Panc1 (cell line): ENCODE results near the gene LRRC73.

Experiments used
- CTCF ChIP-seq: fragments of 450-650 bp; IDR thresholded peaks from 2 replicates; pipeline ENCODE4 v1.5.1; 2017; ENCODE audit warnings: mild to moderate bottlenecking
- POLR2AphosphoS5 ChIP-seq: IDR thresholded peaks from 2 replicates; pipeline ENCODE4 v1.6.1; 2012; ENCODE audit warnings: mild to moderate bottlenecking, low read depth, low read length, moderate library complexity
- SIN3A ChIP-seq: IDR thresholded peaks from 2 replicates; pipeline ENCODE4 v1.6.1; 2012; ENCODE audit warnings: low read depth, mild to moderate bottlenecking, low read length, moderate library complexity, borderline replicate concordance; ENCODE audit not compliant: insufficient read depth
- TF ChIP-seq, protein P1 (sequence below), 2 experiments: IDR thresholded peaks; 2 replicates each; pipeline ENCODE4 v1.6.1; 2011 to 2012; ENCODE audit warnings: low read depth in 2 of 2, control low read depth in 1 of 2, low read length in 1 of 2, mild to moderate bottlenecking in 1 of 2, moderate library complexity in 1 of 2; ENCODE audit not compliant: insufficient read depth in 1 of 2

DNA sequence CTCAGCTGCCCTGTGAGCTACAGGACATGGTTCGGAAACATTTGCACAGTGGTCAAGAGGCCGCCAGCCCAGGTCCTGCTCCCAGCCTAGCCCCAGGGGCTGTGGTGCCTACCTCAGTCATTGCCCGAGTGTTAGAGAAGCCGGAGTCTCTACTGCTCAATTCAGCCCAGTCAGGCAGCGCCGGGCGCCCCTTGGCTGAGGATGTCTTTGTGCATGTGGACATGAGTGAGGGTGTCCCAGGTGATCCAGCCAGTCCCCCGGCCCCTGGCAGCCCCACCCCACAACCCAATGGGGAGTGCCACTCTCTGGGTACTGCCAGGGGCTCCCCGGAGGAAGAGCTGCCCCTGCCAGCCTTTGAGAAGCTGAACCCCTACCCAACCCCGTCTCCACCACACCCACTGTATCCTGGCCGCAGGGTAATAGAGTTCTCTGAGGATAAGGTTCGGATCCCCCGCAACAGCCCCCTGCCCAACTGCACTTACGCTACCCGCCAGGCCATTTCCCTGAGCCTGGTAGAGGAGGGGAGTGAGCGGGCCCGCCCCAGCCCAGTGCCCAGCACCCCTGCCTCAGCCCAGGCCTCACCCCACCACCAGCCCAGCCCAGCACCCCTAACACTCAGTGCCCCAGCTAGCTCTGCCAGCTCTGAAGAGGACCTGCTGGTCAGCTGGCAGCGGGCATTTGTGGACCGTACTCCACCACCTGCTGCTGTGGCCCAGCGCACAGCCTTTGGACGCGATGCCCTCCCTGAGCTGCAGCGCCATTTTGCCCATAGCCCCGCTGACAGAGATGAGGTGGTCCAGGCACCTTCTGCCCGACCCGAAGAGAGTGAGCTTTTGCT lies 5.2 kb downstream of the LRRC73 start:
- TF ChIP-seq CTCF (no peak), POLR2AphosphoS5 (no peak), SIN3A (no peak)
- TF ChIP-seq, protein P1, sequence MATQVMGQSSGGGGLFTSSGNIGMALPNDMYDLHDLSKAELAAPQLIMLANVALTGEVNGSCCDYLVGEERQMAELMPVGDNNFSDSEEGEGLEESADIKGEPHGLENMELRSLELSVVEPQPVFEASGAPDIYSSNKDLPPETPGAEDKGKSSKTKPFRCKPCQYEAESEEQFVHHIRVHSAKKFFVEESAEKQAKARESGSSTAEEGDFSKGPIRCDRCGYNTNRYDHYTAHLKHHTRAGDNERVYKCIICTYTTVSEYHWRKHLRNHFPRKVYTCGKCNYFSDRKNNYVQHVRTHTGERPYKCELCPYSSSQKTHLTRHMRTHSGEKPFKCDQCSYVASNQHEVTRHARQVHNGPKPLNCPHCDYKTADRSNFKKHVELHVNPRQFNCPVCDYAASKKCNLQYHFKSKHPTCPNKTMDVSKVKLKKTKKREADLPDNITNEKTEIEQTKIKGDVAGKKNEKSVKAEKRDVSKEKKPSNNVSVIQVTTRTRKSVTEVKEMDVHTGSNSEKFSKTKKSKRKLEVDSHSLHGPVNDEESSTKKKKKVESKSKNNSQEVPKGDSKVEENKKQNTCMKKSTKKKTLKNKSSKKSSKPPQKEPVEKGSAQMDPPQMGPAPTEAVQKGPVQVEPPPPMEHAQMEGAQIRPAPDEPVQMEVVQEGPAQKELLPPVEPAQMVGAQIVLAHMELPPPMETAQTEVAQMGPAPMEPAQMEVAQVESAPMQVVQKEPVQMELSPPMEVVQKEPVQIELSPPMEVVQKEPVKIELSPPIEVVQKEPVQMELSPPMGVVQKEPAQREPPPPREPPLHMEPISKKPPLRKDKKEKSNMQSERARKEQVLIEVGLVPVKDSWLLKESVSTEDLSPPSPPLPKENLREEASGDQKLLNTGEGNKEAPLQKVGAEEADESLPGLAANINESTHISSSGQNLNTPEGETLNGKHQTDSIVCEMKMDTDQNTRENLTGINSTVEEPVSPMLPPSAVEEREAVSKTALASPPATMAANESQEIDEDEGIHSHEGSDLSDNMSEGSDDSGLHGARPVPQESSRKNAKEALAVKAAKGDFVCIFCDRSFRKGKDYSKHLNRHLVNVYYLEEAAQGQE (IDR thresholded peaks at IDR 0.05; ENCODE audit: insufficient read depth in 1 of 2, low read depth in 2 of 2, low read length in 1 of 2), result no peak
